HG03432 (cell line): ENCODE results near the gene FNDC10.

Experiments used
- ATAC-seq: cut with Tn5 transposase; IDR thresholded peaks from one replicate; pipeline ENCODE4 v1.9.1; 2021; ENCODE audit warnings: mild to moderate bottlenecking, moderate library complexity; ENCODE audit not compliant: unreplicated experiment

The FNDC10 gene

DNA sequence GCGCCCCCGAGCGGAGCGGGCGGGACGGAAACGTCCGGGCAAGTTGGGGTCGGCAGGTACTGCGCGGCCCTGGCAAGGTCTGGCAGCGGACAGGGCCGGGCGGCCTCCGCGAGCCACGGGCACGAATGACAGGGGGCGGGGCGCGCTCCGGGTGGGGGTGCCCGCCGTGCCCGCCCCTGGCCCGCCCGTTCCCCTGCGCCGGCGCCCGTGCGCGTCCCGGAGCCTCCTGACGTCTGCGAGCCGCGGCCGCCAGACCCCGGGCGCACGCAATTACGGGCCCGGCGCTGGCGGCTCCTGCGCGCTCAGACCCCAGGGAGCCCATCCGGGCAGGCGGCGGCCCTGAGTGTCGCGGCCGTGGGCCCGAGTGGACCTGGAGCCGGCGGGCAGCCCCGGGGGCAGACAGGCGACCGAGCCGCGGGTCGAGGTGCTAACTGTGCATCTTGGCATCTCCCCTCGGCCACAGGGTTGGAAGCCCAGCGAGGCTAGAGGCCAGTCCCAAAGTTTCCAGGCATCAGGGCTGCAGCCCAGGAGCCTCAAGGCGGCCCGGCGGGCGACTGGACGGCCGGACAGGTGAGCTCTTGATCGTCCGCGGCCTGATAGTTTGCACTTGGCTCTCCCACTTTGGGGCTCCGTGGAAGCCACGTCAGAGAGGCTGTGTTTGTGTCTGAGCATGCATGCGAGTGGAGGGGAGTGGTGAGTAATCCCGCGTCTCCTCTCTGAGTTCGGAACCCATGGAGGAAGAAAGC, 16.3 kb upstream of the FNDC10 start:
- peak; percentile 24 for ATAC-seq

DNA sequence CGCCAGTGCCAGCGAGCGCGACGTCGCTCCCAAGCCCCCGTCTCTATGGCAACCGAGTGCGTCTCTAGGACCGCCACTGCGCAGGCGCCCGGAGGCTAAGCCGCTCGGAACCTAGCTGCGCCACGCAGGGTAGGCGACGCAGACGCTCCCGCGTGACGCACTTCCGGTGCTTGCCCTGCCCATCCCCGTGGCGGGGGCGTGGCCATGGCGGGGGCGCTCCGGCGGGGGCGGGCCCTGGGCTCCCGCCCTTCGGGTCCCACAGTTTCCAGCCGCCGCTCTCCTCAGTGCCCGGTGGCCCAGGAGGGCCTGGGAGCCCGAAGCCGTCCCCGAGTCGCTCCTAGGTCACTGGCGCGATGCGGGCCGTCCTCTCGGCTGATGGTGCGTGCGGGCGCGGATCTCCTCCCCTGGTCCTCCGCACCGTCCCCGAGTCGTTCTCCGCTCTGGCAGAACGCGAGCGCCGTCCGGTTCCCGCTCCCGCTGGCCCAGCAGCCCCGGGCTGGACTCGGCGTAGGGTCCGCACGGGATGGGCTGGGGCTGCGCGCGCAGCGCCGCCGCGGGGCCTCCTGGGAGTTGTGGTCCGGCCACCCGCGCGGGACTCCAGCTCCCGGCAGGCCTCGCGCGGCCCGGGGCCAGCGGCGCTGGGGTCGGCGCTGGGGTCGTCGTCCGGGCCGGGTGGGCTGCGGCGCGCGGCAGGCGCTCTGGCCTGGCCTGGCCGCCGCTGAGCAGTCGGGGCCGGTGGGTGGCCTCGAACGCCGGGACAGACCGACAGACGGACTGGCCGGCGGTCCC, 15.5 kb upstream of the FNDC10 start, which contains the start of gene MIB2:
Gene MIB2 (plus strand): TSS at position 245 of the 789 bp plus-strand sequence. CDS start 7,953 bp downstream, outside the sequence.
- ATAC-seq: peak; percentile 82

DNA sequence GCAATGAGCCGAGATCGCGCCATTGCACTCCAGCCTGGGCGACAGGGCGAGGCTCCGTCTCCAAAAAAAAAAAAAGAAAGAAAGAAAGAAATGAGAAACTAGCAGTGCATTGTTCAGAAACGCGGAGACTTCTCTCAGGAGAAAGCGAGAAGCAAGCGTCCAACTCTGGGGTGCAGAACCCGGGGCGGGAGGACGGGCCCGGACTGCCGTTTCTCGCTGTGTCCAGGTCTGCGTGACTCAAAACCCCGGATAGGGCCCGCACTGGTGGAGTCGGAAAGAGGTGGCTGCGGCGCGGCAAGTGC, 15.0 kb upstream of the FNDC10 start:
- no peak for ATAC-seq

DNA sequence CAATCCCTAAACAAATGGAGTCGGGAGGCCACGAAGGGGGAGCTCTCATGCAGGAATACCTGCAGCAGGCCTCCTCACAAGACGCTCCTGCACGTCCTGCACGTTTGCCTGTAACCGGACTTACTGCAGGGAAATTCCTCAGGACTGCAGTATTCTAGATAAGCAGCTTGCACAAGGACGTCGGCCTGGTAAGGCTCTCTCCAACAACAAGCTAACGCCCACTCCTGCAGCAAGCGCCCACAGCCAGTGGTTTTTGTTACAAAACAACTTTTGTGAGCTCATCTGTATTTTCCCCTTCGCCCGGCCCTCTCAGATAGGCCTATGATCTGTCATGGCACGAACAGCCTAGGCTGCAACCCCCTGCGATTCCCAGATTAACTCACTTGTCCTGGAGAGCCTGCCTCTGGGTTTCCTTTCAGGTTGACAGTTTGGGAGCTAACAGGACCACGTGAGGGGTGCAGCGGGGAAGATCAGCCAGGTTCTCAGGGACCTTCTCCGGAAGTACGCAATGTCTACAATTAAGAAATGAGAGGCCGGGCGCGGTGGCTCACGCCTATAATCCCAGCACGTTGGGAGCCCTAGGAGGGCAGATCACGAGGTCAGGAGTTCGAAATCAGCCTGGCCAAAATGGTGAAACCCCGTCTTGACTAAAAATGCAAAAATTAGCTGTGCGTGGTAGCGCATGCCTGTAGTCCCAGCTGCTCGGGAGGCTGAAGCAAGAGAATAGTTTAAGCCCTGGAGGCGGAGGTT, 14.4 kb upstream of the FNDC10 start:
- no peak for ATAC-seq

DNA sequence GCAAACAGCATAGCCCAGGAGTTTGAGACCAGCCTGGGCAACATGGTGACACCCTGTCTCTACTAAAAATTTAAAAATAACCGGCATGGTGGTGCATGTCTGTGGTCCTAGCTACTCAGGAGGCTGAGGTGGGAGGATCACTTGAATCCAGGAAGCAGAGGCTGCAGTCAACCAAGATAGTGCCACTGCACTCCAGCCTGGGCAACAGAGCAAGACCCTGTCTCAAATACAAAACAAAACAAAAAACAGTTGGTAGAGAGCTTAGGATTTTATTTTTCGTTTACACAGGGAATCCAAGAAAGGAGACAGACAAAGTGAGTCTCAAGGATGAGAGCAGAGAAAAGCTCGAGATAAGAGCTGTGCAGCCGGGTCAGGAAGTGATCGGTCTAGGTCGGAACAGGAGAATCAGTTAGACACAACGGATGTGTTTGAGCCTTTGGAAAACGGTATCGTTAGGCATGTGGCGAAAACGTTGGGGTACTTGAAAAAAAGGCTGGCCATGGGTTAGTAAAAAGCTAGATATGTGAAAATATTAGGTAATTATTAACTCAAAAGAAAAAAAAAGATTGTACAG, 13.7 kb upstream of the FNDC10 start:
- ATAC-seq: no peak

DNA sequence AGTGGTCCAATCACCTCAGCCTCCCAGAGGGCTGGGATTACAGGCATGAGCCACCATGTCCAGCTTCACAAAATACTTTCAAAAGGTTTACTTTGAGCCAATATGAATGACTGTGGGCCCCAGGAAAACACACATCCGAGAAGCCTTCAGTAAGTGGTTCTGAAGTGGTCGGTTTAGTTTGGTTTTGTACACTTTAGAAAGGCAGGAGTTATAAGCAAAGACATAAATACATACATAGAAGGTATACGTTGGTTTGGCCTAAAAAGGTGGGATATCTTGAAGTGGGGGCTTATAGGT, 12.1 kb upstream of the FNDC10 start:
- ATAC-seq: no peak

DNA sequence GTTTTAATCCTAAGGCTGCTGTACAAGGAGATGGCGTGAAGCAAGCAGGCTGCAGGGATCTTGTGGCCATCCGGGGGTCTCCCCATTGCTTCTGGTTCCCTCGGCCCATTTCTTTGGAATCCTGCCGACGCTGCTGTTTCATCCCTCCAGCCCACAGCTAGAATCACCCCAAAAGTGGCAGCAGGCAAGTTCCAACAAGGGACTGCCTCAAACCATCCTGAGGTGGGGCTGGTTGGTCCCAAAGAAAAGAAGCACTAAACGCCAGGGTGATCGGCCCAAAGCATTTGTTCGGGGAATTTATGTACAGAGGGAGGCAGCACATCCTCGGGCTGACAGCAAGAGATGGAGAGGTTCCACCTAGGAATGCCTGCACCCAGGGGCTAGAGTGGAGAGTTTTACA, 10.9 kb upstream of the FNDC10 start:
- ATAC-seq: no peak

DNA sequence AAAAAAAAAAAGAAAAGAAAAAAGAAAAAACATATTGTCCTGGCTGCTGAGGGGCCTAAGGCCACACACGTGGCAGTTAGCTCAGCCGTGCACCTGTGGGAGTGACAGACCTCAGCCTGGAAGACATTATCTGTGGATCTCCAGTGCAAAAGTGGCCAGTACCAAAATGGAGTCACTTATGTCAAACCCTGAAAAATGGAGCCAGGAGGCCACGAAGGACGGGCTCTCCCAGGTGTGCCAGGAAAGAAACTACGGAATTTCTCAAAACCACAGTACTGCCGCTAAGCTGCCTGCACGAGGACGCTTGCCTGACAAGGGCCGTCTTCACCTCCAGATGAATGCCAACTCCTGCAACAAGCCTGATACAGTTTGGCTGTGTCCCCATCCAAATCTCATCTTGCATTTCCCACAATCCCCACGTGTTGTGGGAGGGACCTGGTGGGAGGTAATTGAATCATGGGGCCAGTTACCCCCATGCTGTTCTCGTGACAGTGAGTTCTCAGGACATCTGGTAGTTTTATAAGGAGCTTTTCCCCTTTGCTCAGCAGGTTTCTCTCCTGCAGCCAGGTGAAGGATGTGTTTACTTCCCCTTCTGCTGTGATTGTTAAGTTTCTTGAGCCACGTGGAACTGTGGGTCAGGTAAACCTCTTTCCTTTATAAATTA, 10.0 kb upstream of the FNDC10 start:
- no peak for ATAC-seq

DNA sequence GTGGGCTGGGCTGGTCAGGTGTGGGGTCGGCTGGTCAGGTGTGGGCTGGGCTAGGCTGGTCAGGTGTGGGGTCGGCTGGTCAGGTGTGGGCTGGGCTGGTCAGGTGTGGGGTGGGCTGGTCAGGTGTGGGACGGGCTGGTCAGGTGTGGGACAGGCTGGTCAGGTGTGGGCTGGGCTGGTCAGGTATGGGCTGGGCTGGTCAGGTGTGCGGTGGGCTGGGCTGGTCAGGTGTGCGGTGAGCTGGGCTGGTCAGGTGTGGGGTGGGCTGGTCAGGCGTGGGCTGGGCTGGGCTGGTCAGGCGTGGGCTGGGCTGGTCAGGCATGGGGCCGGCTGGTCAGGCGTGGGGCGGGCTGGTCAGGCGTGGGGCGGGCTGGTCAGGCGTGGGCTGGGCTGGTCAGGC, 6.3 kb upstream of the FNDC10 start:
- ATAC-seq: no peak

DNA sequence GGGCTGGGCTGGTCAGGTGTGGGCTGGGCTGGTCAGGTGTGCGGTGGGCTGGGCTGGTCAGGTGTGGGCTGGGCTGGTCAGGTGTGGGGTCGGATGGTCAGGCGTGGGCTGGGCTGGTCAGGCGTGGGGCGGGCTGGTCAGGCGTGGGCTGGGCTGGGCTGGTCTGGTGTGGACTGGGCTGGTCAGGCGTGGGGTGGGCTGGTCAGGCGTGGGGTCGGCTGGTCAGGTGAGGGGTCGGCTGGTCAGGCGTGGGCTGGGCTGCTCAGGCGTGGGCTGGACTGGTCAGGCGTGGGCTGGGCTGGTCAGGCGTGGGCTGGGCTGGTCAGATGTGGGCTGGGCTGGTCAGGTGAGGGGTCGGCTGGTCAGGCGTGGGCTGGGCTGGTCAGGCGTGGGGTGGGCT, 5.8 kb upstream of the FNDC10 start:
- no peak for ATAC-seq

DNA sequence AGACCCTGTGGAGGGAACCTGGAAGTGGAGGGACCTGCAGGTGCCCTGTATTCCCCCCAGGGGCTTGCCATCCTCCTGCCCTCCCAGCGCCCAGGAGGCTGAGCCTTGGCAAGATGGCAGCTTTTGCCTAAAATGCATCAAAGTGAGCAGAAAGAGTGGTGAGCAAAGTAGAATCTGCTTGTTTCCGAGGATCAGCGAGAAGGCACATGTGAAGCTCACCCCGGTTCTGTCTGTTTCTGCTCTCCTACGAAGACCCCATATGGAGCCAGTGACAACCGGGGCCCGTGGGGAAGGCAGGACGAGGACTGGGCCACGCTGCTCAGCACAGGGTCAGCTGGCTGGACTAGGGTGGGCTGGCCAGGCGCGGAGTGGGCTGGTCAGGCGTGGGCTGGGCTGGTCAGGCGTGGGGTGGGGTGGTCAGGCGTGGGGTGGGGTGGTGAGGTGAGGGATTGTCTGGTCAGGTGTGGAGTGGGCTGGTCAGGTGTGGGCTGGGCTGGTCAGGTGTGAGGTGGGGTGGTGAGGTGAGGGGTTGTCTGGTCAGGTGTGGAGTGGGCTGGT, 5.2 kb upstream of the FNDC10 start:
- ATAC-seq: no peak

DNA sequence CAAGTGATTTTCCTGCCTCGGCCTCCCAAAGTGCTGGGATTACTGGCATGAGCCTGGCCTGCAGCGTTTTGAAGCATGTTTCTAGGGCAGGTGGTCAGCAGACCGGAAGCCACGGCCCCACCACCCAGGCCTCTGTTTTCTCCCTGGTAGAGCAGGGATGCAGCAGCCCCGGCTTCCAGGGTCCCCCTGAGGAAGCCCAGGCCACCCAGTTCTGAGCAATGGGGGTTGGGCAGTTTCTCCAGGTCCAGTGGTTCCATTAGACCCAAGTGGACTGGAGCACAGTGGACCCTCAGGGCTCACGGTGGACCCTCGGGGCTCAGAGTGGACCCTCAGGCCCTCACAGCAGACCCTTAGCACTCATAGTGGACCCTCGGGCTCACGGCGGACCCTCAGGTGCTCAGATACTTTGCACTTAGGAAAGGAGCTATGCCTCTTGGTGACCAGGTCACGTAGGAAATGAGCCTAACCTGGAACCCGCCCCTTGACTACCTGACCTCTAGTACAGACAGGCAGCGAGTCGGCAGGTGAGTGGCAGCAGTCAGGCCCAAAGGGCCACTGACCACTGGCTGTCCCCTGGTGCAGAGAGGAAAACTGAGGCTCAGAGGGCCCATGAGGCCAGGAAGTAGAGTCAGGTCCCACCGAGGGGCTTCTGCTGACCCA, 4.6 kb upstream of the FNDC10 start:
- no peak for ATAC-seq

DNA sequence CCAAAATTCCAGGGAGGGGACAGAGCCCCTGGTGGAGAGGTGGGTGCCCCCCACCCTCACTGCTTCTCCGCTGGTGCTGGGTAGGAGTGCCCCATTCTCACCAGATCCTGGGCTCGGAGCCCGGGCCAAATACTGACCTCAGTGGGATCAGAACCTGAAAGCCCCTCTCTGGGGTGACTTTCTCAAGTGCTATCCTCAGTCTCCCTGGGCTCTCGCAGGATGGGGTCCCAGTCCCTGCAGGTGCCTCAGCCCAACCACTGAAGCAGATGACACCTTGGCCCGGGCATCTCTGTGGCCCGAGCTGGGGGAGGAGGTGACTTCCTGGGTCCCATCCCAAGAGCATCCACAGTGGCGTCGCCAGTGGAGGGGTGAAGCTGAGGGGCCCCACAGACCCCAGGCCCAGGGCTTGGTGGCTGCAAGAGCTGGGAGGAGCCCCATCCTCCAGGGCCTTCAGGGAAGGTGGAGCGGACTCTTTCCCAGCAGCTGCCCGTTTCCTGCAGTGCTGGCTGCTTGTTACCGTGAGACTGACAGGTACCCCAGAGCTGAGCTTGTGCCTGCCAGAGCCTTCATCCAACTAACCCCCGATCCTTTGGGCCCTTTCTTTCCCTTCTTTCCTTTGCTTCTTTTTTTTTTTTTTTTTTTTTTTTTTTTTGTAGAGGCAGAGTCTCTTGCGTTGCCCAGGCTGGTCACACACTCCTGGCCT, 3.9 kb upstream of the FNDC10 start:
- ATAC-seq: no peak

DNA sequence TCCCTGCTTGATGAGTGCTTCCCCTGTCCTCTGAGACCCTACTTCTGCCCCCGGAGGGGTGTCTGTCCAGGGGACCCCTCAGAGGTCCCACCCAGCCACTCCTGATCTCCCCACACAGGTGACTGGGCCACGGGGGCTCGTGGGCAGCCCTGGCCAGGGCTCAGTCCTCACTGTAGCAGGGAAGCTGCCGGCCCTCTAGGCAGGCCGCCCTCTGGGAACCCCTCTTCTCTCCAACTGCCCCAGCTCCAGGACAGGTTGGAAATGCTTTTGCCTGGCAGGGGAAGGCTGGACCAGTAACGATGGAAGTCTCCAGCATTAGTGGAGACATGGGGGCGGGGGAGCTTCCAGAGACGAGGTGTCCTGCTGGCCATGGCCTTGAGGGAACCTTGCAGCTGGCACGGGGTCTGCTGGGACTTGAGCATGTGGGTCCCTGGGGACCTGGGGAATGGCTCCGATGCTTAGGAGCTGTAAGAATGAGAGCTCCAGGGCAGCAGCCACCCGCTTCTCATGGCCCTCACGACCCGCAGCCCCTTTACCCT, 3.1 kb upstream of the FNDC10 start:
- no peak for ATAC-seq

DNA sequence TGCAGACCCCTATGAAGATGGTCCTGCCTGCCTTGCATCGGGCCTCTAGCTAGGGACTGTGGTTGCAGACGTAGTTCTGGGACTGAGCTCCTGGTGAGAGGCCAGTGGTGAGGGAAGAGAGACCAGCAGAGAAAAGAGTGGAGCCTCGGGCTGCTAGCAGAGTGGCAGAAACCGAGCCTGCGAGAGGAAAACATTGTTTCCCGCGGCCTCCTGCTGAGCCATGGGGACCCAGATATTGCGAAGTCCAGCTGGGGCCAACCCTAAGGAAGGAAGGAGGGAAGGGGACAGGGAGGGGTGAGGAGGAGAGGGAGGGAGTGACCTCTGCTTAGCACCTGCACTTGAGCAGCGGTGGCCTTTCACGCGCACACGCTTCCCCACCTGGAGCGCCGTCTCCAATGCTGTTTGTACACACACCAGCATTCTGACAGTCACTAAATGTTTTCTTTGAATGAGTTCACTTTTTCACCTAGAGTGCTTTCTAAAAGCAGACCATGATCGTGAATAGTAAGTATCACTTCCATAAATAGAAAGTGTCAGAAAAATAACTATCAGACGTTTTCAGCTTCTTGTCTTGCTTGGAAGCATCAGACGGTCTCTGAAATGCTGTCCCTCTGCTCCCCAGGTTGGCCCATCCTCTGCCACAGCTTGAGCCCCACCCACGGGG, 2.5 kb upstream of the FNDC10 start:
- no peak for ATAC-seq

DNA sequence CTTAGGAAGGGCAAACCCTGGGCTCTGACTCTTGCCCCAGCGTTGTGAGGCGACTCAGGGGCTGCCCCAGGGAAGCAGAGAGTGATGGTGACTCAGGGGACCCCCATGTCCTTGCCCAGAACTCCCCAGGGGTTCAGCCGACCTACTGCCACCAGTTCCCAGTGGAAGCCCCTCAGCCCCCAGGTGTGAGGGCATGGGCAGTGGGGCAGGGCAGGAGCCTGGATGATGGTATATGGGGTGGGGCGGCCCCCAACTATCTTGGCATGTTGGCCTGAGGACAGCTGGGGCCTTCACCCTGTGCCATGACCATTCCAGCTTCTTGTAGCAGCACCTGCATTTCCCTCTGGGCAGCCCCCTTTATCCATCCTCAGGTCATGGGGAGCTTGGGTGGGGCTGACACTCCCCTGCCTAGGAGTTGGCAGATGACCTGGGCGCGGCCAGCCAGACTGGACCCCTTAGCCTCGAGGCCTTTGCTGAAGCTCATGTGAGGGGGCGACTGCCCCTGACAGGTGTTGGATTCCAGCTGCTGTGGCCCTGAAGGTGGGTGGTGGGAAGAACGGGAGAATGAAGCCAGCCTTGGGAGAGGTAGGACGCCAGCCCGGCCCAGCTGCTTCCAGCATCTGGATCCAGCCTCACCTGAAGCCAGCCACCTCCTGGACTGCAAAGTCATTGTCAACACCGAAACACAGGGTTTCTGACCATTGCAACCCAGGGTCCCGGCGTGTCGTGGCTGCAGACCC, 1.8 kb upstream of the FNDC10 start:
- no peak for ATAC-seq

DNA sequence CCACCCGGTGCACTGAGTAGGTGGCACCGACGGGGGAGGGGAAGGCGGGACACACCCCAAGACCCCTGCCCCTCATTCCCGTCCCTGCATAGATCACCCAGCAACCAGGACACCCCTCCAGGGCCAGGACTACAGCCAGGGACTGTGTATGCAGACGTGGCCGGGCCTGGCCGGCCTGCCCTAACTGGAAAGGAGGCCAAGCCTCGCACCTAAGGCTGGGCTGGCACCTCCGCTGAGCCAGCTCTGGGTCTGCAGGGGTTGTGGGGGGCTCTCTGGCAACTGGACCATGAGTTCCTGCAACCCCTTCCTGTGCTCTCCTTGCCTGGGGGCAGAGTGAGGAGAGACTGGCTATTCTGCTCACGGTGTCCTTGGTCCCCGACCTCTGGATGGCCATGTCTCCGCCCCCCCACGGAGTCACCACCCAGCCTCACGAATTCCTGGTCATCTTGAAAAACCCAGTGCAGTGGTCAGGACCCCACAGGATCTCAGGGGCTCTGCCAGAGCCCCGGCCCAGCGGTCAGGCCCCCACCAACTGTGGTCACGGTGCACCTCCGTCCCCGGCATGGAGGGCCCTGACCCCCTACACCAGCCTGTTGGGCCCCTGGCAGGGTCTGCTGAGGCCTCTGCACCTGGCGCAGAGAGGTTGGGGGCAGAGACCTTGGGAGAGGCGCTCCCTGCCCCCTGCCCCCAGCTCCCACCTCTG, 1.1 kb upstream of the FNDC10 start:
- ATAC-seq: no peak
